ENCODE results near the gene EIF4ENIF1.
"Not testable (repeated sequence)": the region's sequence is repeated elsewhere in the genome, so short reads cannot be mapped to it uniquely, and the experiment has no call there.

The EIF4ENIF1 gene

DNA sequence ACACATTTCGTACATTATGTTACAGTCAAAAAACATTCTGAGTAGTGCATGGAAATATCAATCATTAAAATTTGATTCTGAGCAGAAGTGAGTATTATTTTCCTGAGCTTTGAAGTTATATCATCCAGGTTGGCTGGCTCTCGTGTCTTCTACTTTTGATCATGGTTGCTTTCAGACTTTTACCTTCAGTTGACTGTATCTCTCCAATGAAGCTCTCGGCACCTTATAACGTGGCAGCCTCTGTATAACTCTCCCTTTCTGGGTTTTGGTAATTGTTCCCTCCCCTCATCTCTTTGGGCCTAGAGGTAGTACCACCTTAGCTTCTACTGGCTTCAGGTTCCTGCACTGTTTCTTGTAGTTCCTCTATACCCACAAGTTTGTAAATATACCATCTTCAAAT, 18.9 kb upstream of the EIF4ENIF1 start:
- no peaks in the 10 kb centered on the region for H3K9me2 ChIP-seq (replicated peaks; ENCODE audit: insufficient read depth, low read length)
- H3K4me2 ChIP-seq (ENCODE audit: low read depth, low read length), result no peak overlapping the region
- no peaks in the 10 kb centered on the region for H3K27me3 ChIP-seq (replicated peaks; ENCODE audit: insufficient read depth, low read length)
- H3K27ac ChIP-seq (ENCODE audit: low read length), result no peak overlapping the region
- TF ChIP-seq EZH2phosphoT487 (IDR thresholded peaks at IDR 0.05; ENCODE audit: low read length) (no peak), EZH2 (optimal IDR thresholded peaks at IDR 0.05; ENCODE audit: low read depth, low read length) (no peak)
- TF ChIP-seq, protein P1, sequence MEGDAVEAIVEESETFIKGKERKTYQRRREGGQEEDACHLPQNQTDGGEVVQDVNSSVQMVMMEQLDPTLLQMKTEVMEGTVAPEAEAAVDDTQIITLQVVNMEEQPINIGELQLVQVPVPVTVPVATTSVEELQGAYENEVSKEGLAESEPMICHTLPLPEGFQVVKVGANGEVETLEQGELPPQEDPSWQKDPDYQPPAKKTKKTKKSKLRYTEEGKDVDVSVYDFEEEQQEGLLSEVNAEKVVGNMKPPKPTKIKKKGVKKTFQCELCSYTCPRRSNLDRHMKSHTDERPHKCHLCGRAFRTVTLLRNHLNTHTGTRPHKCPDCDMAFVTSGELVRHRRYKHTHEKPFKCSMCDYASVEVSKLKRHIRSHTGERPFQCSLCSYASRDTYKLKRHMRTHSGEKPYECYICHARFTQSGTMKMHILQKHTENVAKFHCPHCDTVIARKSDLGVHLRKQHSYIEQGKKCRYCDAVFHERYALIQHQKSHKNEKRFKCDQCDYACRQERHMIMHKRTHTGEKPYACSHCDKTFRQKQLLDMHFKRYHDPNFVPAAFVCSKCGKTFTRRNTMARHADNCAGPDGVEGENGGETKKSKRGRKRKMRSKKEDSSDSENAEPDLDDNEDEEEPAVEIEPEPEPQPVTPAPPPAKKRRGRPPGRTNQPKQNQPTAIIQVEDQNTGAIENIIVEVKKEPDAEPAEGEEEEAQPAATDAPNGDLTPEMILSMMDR (IDR thresholded peaks at IDR 0.05; ENCODE audit: low read length), result no peak
- no peaks in the 10 kb centered on the region for H4K20me1 ChIP-seq (ENCODE audit: insufficient read depth, low read length)
- H3K4me3 ChIP-seq (ENCODE audit: low read length), result no peak overlapping the region
- H2AFZ ChIP-seq (ENCODE audit: low read length), result no peak overlapping the region
- H3F3A ChIP-seq (ENCODE audit: insufficient read depth, low read length), result no peaks in the 10 kb centered on the region
- H3K9ac ChIP-seq (ENCODE audit: low read length), result no peak overlapping the region
- DNase-seq, result no peak
- peaks cover 19% of the 10 kb centered on the region for H3K79me2 ChIP-seq (ENCODE audit: low read length)
- no peaks in the 10 kb centered on the region for H3K36me3 ChIP-seq (replicated peaks; ENCODE audit: insufficient read depth, low read length)
- no peaks in the 10 kb centered on the region for H3K9me3 ChIP-seq (replicated peaks; ENCODE audit: insufficient read depth, low read length)
- no peaks in the 10 kb centered on the region for H3K4me1 ChIP-seq (ENCODE audit: low read length)

DNA sequence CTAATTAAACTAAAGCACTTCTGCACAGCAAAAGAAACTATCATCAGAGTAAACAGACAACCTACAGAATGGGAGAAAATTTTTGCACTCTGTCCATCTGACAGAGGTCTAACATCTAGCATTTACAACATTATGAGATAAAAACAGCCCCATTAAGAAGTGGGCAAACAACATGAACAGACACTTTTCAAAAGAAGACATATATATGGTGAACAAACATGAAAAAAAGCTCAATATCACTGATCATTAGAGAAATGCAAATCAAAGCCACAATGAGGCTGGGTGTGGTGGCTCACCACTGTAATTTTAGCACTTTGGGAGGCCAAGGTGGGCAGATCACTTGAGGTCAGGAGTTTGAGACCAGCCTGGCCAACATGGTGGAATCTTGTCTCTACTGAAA, 17.9 kb upstream of the EIF4ENIF1 start:
- not testable (repeated sequence) for H3K4me1 ChIP-seq (ENCODE audit: low read length); H3K36me3 ChIP-seq (replicated peaks; ENCODE audit: insufficient read depth, low read length); H3K9ac ChIP-seq (ENCODE audit: low read length); H2AFZ ChIP-seq (ENCODE audit: low read length); H3F3A ChIP-seq (ENCODE audit: insufficient read depth, low read length); H3K4me3 ChIP-seq (ENCODE audit: low read length); H3K4me2 ChIP-seq (ENCODE audit: low read depth, low read length); H3K27me3 ChIP-seq (replicated peaks; ENCODE audit: insufficient read depth, low read length); H3K9me3 ChIP-seq (replicated peaks; ENCODE audit: insufficient read depth, low read length); H4K20me1 ChIP-seq (ENCODE audit: insufficient read depth, low read length); H3K27ac ChIP-seq (ENCODE audit: low read length); H3K9me2 ChIP-seq (replicated peaks; ENCODE audit: insufficient read depth, low read length); DNase-seq
- H3K79me2 ChIP-seq (ENCODE audit: low read length), result peaks cover 28% of the 10 kb centered on the region

DNA sequence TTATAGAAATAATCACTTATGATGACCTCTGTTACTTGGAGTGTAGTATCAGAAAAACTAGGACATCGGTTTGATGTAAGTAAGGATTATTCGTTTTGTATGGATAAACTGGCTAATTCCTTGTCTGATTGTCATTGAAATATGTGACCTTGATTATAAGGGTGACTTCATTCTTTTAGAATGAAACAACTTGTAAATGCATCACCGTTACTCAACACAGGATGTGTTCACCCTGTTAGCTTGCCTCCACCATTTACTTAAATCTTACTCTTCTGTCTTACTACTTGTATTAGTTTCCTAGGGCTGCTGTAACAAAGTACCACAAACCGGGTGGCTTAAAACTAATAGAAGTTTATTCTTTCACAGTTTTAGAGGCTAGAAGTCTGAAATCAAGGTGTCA, 14.6 kb upstream of the EIF4ENIF1 start:
- no peak for TF ChIP-seq EZH2 (optimal IDR thresholded peaks at IDR 0.05; ENCODE audit: low read depth, low read length)
- TF ChIP-seq, protein P1 (IDR thresholded peaks at IDR 0.05; ENCODE audit: low read length), result no peak
- TF ChIP-seq EZH2phosphoT487 (IDR thresholded peaks at IDR 0.05; ENCODE audit: low read length), result no peak
- Histone ChIP-seq H3K9ac (ENCODE audit: low read length) (no peak overlapping the region), H3K9me2 (replicated peaks; ENCODE audit: insufficient read depth, low read length) (no peaks in the 10 kb centered on the region), H3K4me3 (ENCODE audit: low read length) (no peak overlapping the region), H3K4me2 (ENCODE audit: low read depth, low read length) (no peak overlapping the region), H3K9me3 (replicated peaks; ENCODE audit: insufficient read depth, low read length) (no peaks in the 10 kb centered on the region), H3K79me2 (ENCODE audit: low read length) (peaks cover 42% of the 10 kb centered on the region), H3K4me1 (ENCODE audit: low read length) (no peaks in the 10 kb centered on the region), H3K27me3 (replicated peaks; ENCODE audit: insufficient read depth, low read length) (no peaks in the 10 kb centered on the region), H2AFZ (ENCODE audit: low read length) (no peak overlapping the region), H3K36me3 (replicated peaks; ENCODE audit: insufficient read depth, low read length) (no peaks in the 10 kb centered on the region), H3F3A (ENCODE audit: insufficient read depth, low read length) (no peaks in the 10 kb centered on the region), H3K27ac (ENCODE audit: low read length) (no peak overlapping the region), H4K20me1 (ENCODE audit: insufficient read depth, low read length) (no peaks in the 10 kb centered on the region)
- no peak for DNase-seq

DNA sequence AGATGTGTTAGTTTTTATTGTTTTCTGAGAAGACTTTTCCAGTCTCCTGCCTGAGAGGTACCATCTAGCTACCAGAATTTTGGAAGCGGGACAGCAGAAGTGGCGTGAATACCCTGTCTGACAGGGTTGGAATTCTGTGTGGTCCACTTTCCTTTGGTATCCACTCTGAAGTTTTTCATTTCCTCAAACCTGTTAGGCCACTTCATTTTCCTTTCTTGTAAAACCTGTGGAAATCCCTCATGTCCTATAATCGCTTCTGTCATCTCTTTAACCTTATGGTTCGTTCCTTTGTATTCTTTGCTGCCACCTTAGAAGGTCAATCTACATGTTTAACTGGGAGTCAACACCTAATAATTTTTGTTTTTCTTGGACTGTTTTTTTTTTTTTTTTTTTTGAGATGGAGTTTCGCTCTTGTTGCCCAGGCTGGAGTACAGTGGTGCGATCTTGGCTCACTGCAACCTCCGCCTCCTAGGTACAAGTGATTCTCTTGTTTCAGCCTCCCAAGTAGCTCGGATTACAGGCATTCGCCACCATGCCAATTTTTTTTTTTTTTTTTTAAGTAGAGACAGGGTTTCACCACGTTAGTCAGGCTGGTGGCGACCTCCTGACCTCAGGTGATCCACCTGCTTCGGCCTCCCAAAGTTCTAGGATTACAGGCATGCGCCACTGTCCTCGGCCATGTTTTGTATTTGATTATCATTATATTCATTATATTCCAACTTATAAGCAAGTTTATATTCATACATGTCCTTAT, 13.7 kb upstream of the EIF4ENIF1 start:
- Histone ChIP-seq H2AFZ (ENCODE audit: low read length) (no peak overlapping the region), H3K36me3 (replicated peaks; ENCODE audit: insufficient read depth, low read length) (no peaks in the 10 kb centered on the region), H3F3A (ENCODE audit: insufficient read depth, low read length) (no peaks in the 10 kb centered on the region), H3K79me2 (ENCODE audit: low read length) (peaks cover 51% of the 10 kb centered on the region), H3K9ac (ENCODE audit: low read length) (no peak overlapping the region), H3K4me2 (ENCODE audit: low read depth, low read length) (no peak overlapping the region), H3K27me3 (replicated peaks; ENCODE audit: insufficient read depth, low read length) (no peaks in the 10 kb centered on the region), H3K4me1 (ENCODE audit: low read length) (no peaks in the 10 kb centered on the region), H3K4me3 (ENCODE audit: low read length) (no peak overlapping the region), H3K9me2 (replicated peaks; ENCODE audit: insufficient read depth, low read length) (no peaks in the 10 kb centered on the region), H3K9me3 (replicated peaks; ENCODE audit: insufficient read depth, low read length) (no peaks in the 10 kb centered on the region), H3K27ac (ENCODE audit: low read length) (no peak overlapping the region), H4K20me1 (ENCODE audit: insufficient read depth, low read length) (no peaks in the 10 kb centered on the region)
- TF ChIP-seq EZH2 (optimal IDR thresholded peaks at IDR 0.05; ENCODE audit: low read depth, low read length) (no peak), EZH2phosphoT487 (IDR thresholded peaks at IDR 0.05; ENCODE audit: low read length) (no peak)
- TF ChIP-seq, protein P1 (IDR thresholded peaks at IDR 0.05; ENCODE audit: low read length), result no peak
- DNase-seq, result no peak
